Ovary (tissue), 9 donors: ENCODE measurements around the gene RASAL2. TPM values are rescaled to one million over a fixed set of nuclear protein-coding genes. Genes with fewer than 3 reads are reported as not detected.

Experiments used
- DNase-seq, 5 donors: peaks; one replicate each; pipeline ENCODE4 v3.0.0-alpha.2; 2019 to 2020
- H3K27ac ChIP-seq, 2 donors: fragments of 200-600 bp; one replicate each; pipeline versions ENCODE4 v1.5.1 to v1.8.0; 2019 to 2022
- H3K27me3 ChIP-seq: fragments of 200-600 bp; one replicate; pipeline ENCODE4 v1.8.0; 2022
- H3K36me3 ChIP-seq: fragments of 200-600 bp; sonication (generic); one replicate; pipeline ENCODE4 v1.5.1; 2019
- H3K4me1 ChIP-seq: one replicate; pipeline ENCODE4 v1.8.1; 2013; ENCODE audit warnings: mild to moderate bottlenecking, moderate library complexity; ENCODE audit not compliant: insufficient read depth
- H3K4me3 ChIP-seq: fragments of 200-600 bp; sonication (generic); one replicate; pipeline ENCODE4 v1.5.1; 2017
- H3K9me3 ChIP-seq, 2 donors: fragments of 200-600 bp in 1 of 2; sonication (generic) in 1 of 2; one replicate each; pipeline versions ENCODE4 v1.5.1 to v1.8.1; 2013 to 2019; ENCODE audit warnings: mild to moderate bottlenecking in 1 of 2, moderate library complexity in 1 of 2
- EP300 ChIP-seq: sonication (generic); formaldehyde crosslinking; IDR thresholded peaks from one replicate; pipeline ENCODE4 v1.6.1; 2017; ENCODE audit warnings: antibody characterized with exemption
- POLR2A ChIP-seq: fragments of 450-650 bp; IDR thresholded peaks from one replicate; pipeline ENCODE4 v1.6.1; 2017; ENCODE audit warnings: antibody characterized with exemption, mild to moderate bottlenecking, moderate library complexity
- WGBS, 3 donors: extraction: QIAGEN DNeasy Blood & Tissue Kit in 1 of 3; methylation state at CpG; one replicate each; pipeline versions ENCODE4 v1.1.5 to v1.1.7; 2013 to 2017; 5-methylcytosine and 5-hydroxymethylcytosine counted together
- intact Hi-C, 4 donors: fragments of 100-400 bp; cut with DNase I; formaldehyde crosslinking; loops; one replicate each; pipeline versions ENCODE4 v1.11.0 to v1.15.1; 2022 to 2023
- polyA plus RNA-seq, 2 donors: library from polyadenylated mRNA; stranded (reverse); fragments of 200-250 nt in 1 of 2; fragments of 350-450 nt in 1 of 2; fragmentation: Illumina TruSeq in 1 of 2; extraction: RNeasy Lipid Tissue Mini Kit (QIAGEN cat#74804) in 1 of 2; gene quantifications; one replicate each; pipeline ENCODE4 v1.2.3, GENCODE V29; 2013 to 2014
- total RNA-seq, 7 donors: library from RNA; depleted of rRNA in 2 of 7; stranded (reverse); fragments of >200 nt in 2 of 7; fragmentation: NEBNext Ultra II Directional in 3 of 7; extraction: Animal tissue kit (Norgen Biotek cat#: 25700) in 3 of 7; gene quantifications; one replicate each; pipeline versions ENCODE4 v1.1.0 to v1.2.4, GENCODE V29; 2016 to 2023
- TF ChIP-seq, protein P1 (sequence below), 3 donors: fragments of 450-650 bp in 2 of 3; fragments of 200-600 bp in 1 of 3; IDR thresholded peaks; one replicate each; pipeline versions ENCODE4 v1.5.1 to v1.8.0; 2016 to 2022; ENCODE audit warnings: antibody characterized with exemption in 3 of 3, mild to moderate bottlenecking in 1 of 3
- donor health status: DM: no; HTN: no; CAD: no; lungs with moderate emphysema.
- donor health status: DM: no; HTN: no; CAD: no.
- donor health status: Bipolar disorder and iron deficiency.
- donor health status: DM: yes; HTN: yes; CAD: no.
- donor health status: DM: no; HTN: no; CAD: no.
- donor health status: DM: yes; HTN: yes; CAD: no.

The RASAL2 gene
- total and polyA plus RNA-seq, 9 donors = 4.2 to 20.5 (median 11.5) TPM

DNA sequence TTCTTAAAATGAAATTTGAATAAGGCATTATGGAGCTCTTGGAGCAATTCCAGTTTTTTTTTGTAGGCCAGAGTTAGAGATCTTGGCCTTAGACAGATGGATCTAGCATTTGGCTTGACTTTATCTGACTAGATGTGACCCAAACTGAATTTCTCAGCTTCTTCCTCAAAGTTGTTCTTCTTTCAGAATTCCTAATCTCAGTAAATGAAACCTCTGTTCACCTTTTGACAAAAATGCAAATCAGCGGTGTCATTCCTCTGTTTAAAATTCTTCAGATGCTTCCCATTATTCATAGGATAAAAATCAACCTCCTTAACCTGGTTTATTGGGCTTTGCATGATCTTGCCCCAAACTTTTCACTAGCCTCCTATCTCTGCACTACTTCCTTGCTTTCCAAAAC lies 177.6 kb downstream of the RASAL2 start:
- H3K27ac ChIP-seq = no peak overlapping the region
- no peaks in the 10 kb centered on the region for H3K27me3 ChIP-seq
- TF ChIP-seq, protein P1, sequence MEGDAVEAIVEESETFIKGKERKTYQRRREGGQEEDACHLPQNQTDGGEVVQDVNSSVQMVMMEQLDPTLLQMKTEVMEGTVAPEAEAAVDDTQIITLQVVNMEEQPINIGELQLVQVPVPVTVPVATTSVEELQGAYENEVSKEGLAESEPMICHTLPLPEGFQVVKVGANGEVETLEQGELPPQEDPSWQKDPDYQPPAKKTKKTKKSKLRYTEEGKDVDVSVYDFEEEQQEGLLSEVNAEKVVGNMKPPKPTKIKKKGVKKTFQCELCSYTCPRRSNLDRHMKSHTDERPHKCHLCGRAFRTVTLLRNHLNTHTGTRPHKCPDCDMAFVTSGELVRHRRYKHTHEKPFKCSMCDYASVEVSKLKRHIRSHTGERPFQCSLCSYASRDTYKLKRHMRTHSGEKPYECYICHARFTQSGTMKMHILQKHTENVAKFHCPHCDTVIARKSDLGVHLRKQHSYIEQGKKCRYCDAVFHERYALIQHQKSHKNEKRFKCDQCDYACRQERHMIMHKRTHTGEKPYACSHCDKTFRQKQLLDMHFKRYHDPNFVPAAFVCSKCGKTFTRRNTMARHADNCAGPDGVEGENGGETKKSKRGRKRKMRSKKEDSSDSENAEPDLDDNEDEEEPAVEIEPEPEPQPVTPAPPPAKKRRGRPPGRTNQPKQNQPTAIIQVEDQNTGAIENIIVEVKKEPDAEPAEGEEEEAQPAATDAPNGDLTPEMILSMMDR (IDR thresholded peaks at IDR 0.05) = no peak
- TF ChIP-seq EP300 = no peak
- TF ChIP-seq POLR2A = no peak
- no peaks in the 10 kb centered on the region for H3K9me3 ChIP-seq
- WGBS, 3 donors = 93 to 96% (median 93%) methylated on average over 1 of the region's 1 CpG
- intact Hi-C loops = no loop called here
- no peak overlapping the region for H3K4me3 ChIP-seq
- H3K36me3 ChIP-seq = no peaks in the 10 kb centered on the region
- no peaks in the 10 kb centered on the region for H3K4me1 ChIP-seq
- no peak for DNase-seq

GRCh38 chr1:178273707-178274410 lies 180.0 kb downstream of the RASAL2 start:
- TF ChIP-seq EP300 = no peak
- TF ChIP-seq, protein P1 (IDR thresholded peaks at IDR 0.05) = no peak
- TF ChIP-seq POLR2A = no peak
- Histone ChIP-seq H3K36me3 (no peaks in the 10 kb centered on the region), H3K9me3 (peaks cover 0 to 3% of the 10 kb centered on the region in 2 donors), H3K27me3 (no peaks in the 10 kb centered on the region), H3K4me1 (no peaks in the 10 kb centered on the region), H3K27ac (no peak overlapping the region), H3K4me3 (no peak overlapping the region)
- WGBS, 3 donors = 79 to 88% (median 82%) methylated on average over 6 of the region's 6 CpGs
- intact Hi-C loops = no loop called here
- no peak for DNase-seq

- H3K4me1 ChIP-seq = no peaks in the 10 kb centered on the region
- 96 to 98% (median 97%) methylated on average over 2 of the region's 2 CpGs for WGBS, 3 donors
- DNase-seq = no peak
- intact Hi-C loops = no loop called here
- no peaks in the 10 kb centered on the region for H3K36me3 ChIP-seq
- no peak overlapping the region for H3K27ac ChIP-seq
- no peak overlapping the region for H3K4me3 ChIP-seq
- peaks cover 0 to 3% of the 10 kb centered on the region in 2 donors for H3K9me3 ChIP-seq
- TF ChIP-seq, protein P1 (IDR thresholded peaks at IDR 0.05) = no peak
- no peak for TF ChIP-seq EP300
- TF ChIP-seq POLR2A = no peak
- H3K27me3 ChIP-seq = no peaks in the 10 kb centered on the region
These were observed 181.1 kb downstream of the RASAL2 start for GRCh38 chr1:178275049-178275448.

- Histone ChIP-seq H3K27me3 (no peaks in the 10 kb centered on the region), H3K4me1 (no peaks in the 10 kb centered on the region), H3K4me3 (no peak overlapping the region), H3K9me3 (peaks cover 0 to 3% of the 10 kb centered on the region in 2 donors), H3K36me3 (no peaks in the 10 kb centered on the region), H3K27ac (no peak overlapping the region)
- intact Hi-C loops = no loop called here
- DNase-seq = no peak
- TF ChIP-seq POLR2A (no peak), EP300 (no peak)
- TF ChIP-seq, protein P1 (IDR thresholded peaks at IDR 0.05) = no peak
- WGBS, 3 donors = 81 to 85% (median 82%) methylated on average over 2 of the region's 2 CpGs
These were observed 181.6 kb downstream of the RASAL2 start for GRCh38 chr1:178275553-178275952.
